Retinal pigment epithelial cell (primary cell): ENCODE measurements around the gene AAMDC.
"Not testable (repeated sequence)": the region's sequence is repeated elsewhere in the genome, so short reads cannot be mapped to it uniquely, and the experiment has no call there.

Experiments used
- DNase-seq: peaks from one replicate; pipeline ENCODE4 v3.0.0-alpha.2; 2010; ENCODE audit warnings: low read depth
- H3K4me3 ChIP-seq: 2 replicates; pipeline ENCODE4 v1.5.1; 2011; ENCODE audit warnings: mild to moderate bottlenecking, low read length, control low read depth, moderate library complexity
- CTCF ChIP-seq: conservative IDR thresholded peaks from 2 replicates; pipeline ENCODE4 v1.5.1; 2011; ENCODE audit warnings: low read depth, low read length, control low read depth, inconsistent platforms

AAMDC gene

GRCh38 chr11:77909277-77909676 lies 88.3 kb downstream of the AAMDC start:
- no peak for TF ChIP-seq CTCF
- H3K4me3 ChIP-seq, result no peak overlapping the region
- DNase-seq, result no peak

GRCh38 chr11:77910828-77911227 lies 89.9 kb downstream of the AAMDC start:
- not testable (repeated sequence) for DNase-seq, H3K4me3 ChIP-seq

GRCh38 chr11:77913608-77914306 lies 92.8 kb downstream of the AAMDC start:
- not testable (repeated sequence) for H3K4me3 ChIP-seq, DNase-seq

GRCh38 chr11:77914307-77914791 lies 93.4 kb downstream of the AAMDC start:
- not testable (repeated sequence) for H3K4me3 ChIP-seq
- peak; percentile 31 for DNase-seq

- H3K4me3 ChIP-seq, DNase-seq: not testable (repeated sequence)
Observed at GRCh38 chr11:77917713-77918112, 96.8 kb downstream of the AAMDC start.
